Astrocyte (in vitro differentiated cells and primary cell): ENCODE results near the gene LRRC8A. TPM values are rescaled to one million over a fixed set of nuclear protein-coding genes. Genes with fewer than 3 reads are reported as not detected.

Experiments
- DNase-seq: peaks from one replicate; pipeline ENCODE4 v3.0.0-alpha.2; 2010; ENCODE audit warnings: low read depth
- FAIRE-seq: peaks from 2 replicates; lab custom pipeline; 2011; peaks lifted over from hg19 to GRCh38; lab: Jason Lieb, UNC
- H2AFZ ChIP-seq: 2 replicates; pipeline ENCODE4 v1.6.0; 2012; ENCODE audit warnings: low read depth, low read length, inconsistent platforms
- H3K27ac ChIP-seq: 2 replicates; pipeline ENCODE4 v1.5.1; 2011; ENCODE audit warnings: low read depth, low read length, inconsistent platforms
- H3K27me3 ChIP-seq: 2 replicates; pipeline ENCODE4 v1.6.0; 2011; ENCODE audit warnings: low read length, inconsistent platforms; ENCODE audit not compliant: insufficient read depth
- H3K36me3 ChIP-seq: 2 replicates; pipeline ENCODE4 v1.5.1; 2011; ENCODE audit warnings: low read length, inconsistent platforms; ENCODE audit not compliant: insufficient read depth
- H3K4me1 ChIP-seq: 2 replicates; pipeline ENCODE4 v1.5.1; 2011; ENCODE audit warnings: low read length, inconsistent platforms; ENCODE audit not compliant: insufficient read depth
- H3K4me2 ChIP-seq: 2 replicates; pipeline ENCODE4 v1.6.0; 2012; ENCODE audit warnings: low read length, inconsistent platforms
- H3K4me3 ChIP-seq: 2 replicates; pipeline ENCODE4 v1.5.1; 2011; ENCODE audit warnings: low read depth, mild to moderate bottlenecking, low read length, inconsistent platforms; ENCODE audit not compliant: insufficient read depth
- H3K79me2 ChIP-seq: 2 replicates; pipeline ENCODE4 v1.6.0; 2012; ENCODE audit warnings: mild to moderate bottlenecking, low read length, inconsistent platforms; ENCODE audit not compliant: insufficient read depth
- H3K9ac ChIP-seq: 2 replicates; pipeline ENCODE4 v1.6.0; 2012; ENCODE audit warnings: mild to moderate bottlenecking, low read length, inconsistent platforms
- H3K9me3 ChIP-seq: 2 replicates; pipeline ENCODE4 v1.5.1; 2012; ENCODE audit warnings: low read depth, mild to moderate bottlenecking, low read length, inconsistent platforms; ENCODE audit not compliant: insufficient read depth
- H4K20me1 ChIP-seq: 2 replicates; pipeline ENCODE4 v1.6.0; 2012; ENCODE audit warnings: low read length, inconsistent platforms; ENCODE audit not compliant: insufficient read depth
- H3K27ac Mint-ChIP-seq: one replicate; pipeline ENCODE4 v1.8.0; 2021; ENCODE audit warnings: mild to moderate bottlenecking, mixed read lengths; ENCODE audit not compliant: unreplicated experiment
- H3K27me3 Mint-ChIP-seq: one replicate; pipeline ENCODE4 v1.8.0; 2021; ENCODE audit warnings: low read depth, mixed read lengths; ENCODE audit not compliant: unreplicated experiment
- H3K36me3 Mint-ChIP-seq: one replicate; pipeline ENCODE4 v1.8.0; 2021; ENCODE audit warnings: low read depth, mixed read lengths; ENCODE audit not compliant: unreplicated experiment
- H3K4me1 Mint-ChIP-seq: one replicate; pipeline ENCODE4 v1.8.0; 2021; ENCODE audit warnings: low read depth, mixed read lengths; ENCODE audit not compliant: unreplicated experiment
- H3K4me3 Mint-ChIP-seq: one replicate; pipeline ENCODE4 v1.8.0; 2021; ENCODE audit warnings: mild to moderate bottlenecking, moderate library complexity, mixed read lengths; ENCODE audit not compliant: unreplicated experiment
- H3K9me3 Mint-ChIP-seq: one replicate; pipeline ENCODE4 v1.8.0; 2021; ENCODE audit warnings: mild to moderate bottlenecking, mixed read lengths; ENCODE audit not compliant: unreplicated experiment
- EZH2 ChIP-seq: IDR thresholded peaks from 2 replicates; pipeline ENCODE4 v1.6.1; 2012; ENCODE audit warnings: mild to moderate bottlenecking, low read length, inconsistent platforms; ENCODE audit not compliant: insufficient read depth
- total RNA-seq: library from RNA; stranded (reverse); gene quantifications from 2 replicates; pipeline ENCODE4 v1.2.1, GENCODE V29; 2021
- TF ChIP-seq, protein P1 (sequence below): IDR thresholded peaks from 2 replicates; pipeline ENCODE4 v1.5.1; 2011; ENCODE audit warnings: low read depth, mild to moderate bottlenecking, inconsistent platforms, low read length, moderate library complexity; ENCODE audit not compliant: insufficient read depth

Gene LRRC8A
- total RNA-seq, 1 donor from 2014 or later = 103 TPM

DNA sequence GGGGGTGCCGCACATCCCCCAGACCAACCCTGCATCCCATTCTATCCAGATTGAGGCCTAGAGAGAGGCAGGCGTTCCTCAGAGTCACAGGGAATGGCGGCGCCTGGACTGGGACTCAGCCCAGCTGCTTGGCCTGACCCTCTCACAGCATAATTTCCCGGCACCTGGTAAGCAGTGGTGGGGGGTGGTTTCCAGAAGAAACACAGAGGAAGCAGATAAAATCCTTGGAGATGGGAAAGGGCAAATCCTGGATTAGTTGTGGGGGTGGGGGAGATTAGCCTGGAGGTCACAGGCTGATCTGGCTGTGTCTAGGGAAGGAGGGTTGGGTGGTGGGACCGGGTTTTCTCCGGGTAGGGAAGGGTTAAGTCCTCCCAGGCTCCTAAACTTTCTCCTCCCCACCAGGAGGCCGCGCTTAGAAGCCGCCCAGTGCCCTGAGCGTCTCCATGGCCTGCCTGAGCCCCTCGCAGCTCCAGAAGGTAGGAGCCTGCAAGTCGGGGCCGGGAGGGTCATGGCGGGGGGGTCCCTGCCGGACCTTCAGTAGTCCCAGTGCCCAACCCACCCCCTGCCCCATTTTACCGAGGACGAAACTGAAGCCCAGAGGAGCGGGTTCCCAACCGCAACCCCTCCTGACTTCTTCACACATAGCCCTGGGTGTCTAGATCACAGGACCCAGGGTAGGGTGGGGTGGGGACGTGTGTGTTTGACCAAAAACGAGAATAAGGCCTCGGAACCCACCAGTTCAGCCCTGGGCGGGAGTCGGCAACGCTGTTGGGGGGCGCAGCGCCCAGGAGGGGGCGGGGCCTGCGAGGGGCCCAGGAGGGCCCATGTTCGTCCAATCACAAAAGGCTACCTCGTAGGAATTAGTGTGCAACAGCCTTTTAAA, 40.2 kb downstream of the LRRC8A start:
- H2AFZ ChIP-seq = peak overlapping the region; percentile 60
- Mint-ChIP-seq H3K27ac (peak overlapping the region; percentile 91), H3K4me1 (peaks cover 12% of the 10 kb centered on the region), H3K27me3 (peaks cover 5% of the 10 kb centered on the region), H3K36me3 (peaks cover 4% of the 10 kb centered on the region), H3K9me3 (no peaks in the 10 kb centered on the region), H3K4me3 (peak overlapping the region; percentile 73)
- no peaks in the 10 kb centered on the region for H3K79me2 ChIP-seq
- H3K4me3 ChIP-seq = peak overlapping the region; percentile 39
- H3K9me3 ChIP-seq = no peaks in the 10 kb centered on the region
- peaks cover 11% of the 10 kb centered on the region for H3K4me1 ChIP-seq
- peak overlapping the region; percentile 74 for H3K4me2 ChIP-seq
- TF ChIP-seq, protein P1, sequence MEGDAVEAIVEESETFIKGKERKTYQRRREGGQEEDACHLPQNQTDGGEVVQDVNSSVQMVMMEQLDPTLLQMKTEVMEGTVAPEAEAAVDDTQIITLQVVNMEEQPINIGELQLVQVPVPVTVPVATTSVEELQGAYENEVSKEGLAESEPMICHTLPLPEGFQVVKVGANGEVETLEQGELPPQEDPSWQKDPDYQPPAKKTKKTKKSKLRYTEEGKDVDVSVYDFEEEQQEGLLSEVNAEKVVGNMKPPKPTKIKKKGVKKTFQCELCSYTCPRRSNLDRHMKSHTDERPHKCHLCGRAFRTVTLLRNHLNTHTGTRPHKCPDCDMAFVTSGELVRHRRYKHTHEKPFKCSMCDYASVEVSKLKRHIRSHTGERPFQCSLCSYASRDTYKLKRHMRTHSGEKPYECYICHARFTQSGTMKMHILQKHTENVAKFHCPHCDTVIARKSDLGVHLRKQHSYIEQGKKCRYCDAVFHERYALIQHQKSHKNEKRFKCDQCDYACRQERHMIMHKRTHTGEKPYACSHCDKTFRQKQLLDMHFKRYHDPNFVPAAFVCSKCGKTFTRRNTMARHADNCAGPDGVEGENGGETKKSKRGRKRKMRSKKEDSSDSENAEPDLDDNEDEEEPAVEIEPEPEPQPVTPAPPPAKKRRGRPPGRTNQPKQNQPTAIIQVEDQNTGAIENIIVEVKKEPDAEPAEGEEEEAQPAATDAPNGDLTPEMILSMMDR = no peak
- TF ChIP-seq EZH2 = no peak
- H3K27me3 ChIP-seq = no peaks in the 10 kb centered on the region
- no peak for FAIRE-seq
- peaks cover 6% of the 10 kb centered on the region for H3K36me3 ChIP-seq
- H3K9ac ChIP-seq = peak overlapping the region; percentile 60
- H3K27ac ChIP-seq = no peak overlapping the region
- no peak for DNase-seq
- peaks cover 4% of the 10 kb centered on the region for H4K20me1 ChIP-seq

DNA sequence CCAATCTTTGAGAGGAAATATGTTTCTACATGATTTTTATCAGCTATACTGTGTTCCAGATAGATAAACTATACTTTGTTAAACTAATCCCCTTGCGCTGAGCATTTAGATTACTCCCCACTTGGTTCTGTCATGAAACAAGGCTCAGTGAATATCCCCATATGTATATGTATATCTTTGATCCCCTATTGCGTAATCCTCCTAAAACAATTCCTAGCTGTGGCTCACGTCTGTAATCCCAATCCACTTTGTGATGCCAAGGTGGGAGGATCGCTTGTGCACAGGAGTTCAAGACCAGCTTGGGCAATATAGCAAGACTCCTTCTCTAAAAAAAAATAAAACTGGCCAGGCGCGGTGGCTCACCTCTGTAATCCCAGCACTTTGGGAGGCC, 41.6 kb downstream of the LRRC8A start:
- H4K20me1 ChIP-seq = no peaks in the 10 kb centered on the region
- DNase-seq = no peak
- no peaks in the 10 kb centered on the region for H3K79me2 ChIP-seq
- no peak overlapping the region for H3K4me2 ChIP-seq
- peaks cover 11% of the 10 kb centered on the region for H3K4me1 ChIP-seq
- no peak for FAIRE-seq
- peaks cover 5% of the 10 kb centered on the region for H3K27me3 Mint-ChIP-seq
- H3K36me3 Mint-ChIP-seq = peaks cover 2% of the 10 kb centered on the region
- no peak overlapping the region for H3K4me3 ChIP-seq
- no peak overlapping the region for H3K4me3 Mint-ChIP-seq
- no peak overlapping the region for H3K27ac Mint-ChIP-seq
- H3K9ac ChIP-seq = no peak overlapping the region
- H3K27me3 ChIP-seq = no peaks in the 10 kb centered on the region
- H3K36me3 ChIP-seq = no peaks in the 10 kb centered on the region
- TF ChIP-seq EZH2 = no peak
- TF ChIP-seq, protein P1 = no peak
- H3K4me1 Mint-ChIP-seq = peaks cover 12% of the 10 kb centered on the region
- no peak overlapping the region for H3K27ac ChIP-seq
- H3K9me3 Mint-ChIP-seq = no peaks in the 10 kb centered on the region
- H3K9me3 ChIP-seq = no peaks in the 10 kb centered on the region
- no peak overlapping the region for H2AFZ ChIP-seq
